Measurements from ENCODE around the gene ZBTB20.

ZBTB20 gene

DNA sequence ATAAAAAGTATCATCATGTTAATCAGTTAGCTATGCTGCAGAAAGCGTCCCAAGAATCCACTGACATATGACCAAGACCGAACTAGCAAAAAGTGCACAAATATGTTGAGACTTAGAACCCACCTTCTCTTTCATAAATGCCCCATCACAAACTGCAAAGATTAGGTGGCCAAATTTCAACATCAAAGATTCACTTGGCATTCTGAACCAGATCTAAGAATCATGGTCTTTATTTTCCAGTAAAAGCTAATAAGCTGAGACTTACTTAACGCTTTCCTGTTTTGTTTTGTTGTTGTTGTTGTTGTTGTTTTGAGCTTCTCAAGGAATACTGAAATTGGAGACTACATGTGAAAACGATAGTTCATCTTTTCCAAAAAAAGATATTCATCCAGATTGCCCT lies 62.4 kb downstream of the ZBTB20 start:
- no peak for ATAC-seq
- TF ChIP-seq, protein P1, sequence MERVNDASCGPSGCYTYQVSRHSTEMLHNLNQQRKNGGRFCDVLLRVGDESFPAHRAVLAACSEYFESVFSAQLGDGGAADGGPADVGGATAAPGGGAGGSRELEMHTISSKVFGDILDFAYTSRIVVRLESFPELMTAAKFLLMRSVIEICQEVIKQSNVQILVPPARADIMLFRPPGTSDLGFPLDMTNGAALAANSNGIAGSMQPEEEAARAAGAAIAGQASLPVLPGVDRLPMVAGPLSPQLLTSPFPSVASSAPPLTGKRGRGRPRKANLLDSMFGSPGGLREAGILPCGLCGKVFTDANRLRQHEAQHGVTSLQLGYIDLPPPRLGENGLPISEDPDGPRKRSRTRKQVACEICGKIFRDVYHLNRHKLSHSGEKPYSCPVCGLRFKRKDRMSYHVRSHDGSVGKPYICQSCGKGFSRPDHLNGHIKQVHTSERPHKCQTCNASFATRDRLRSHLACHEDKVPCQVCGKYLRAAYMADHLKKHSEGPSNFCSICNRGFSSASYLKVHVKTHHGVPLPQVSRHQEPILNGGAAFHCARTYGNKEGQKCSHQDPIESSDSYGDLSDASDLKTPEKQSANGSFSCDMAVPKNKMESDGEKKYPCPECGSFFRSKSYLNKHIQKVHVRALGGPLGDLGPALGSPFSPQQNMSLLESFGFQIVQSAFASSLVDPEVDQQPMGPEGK (CRISPR knock-in tag; IDR thresholded peaks at IDR 0.05; ENCODE audit: borderline replicate concordance) = no peak
- TF ChIP-seq ARNTL (CRISPR knock-in tag; IDR thresholded peaks at IDR 0.05; ENCODE audit: borderline replicate concordance, low read depth) = no peak
- TF ChIP-seq, protein P2, sequence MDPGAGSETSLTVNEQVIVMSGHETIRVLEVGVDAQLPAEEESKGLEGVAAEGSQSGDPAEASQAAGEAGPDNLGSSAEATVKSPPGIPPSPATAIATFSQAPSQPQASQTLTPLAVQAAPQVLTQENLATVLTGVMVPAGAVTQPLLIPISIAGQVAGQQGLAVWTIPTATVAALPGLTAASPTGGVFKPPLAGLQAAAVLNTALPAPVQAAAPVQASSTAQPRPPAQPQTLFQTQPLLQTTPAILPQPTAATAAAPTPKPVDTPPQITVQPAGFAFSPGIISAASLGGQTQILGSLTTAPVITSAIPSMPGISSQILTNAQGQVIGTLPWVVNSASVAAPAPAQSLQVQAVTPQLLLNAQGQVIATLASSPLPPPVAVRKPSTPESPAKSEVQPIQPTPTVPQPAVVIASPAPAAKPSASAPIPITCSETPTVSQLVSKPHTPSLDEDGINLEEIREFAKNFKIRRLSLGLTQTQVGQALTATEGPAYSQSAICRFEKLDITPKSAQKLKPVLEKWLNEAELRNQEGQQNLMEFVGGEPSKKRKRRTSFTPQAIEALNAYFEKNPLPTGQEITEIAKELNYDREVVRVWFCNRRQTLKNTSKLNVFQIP (CRISPR knock-in tag; IDR thresholded peaks at IDR 0.05; ENCODE audit: borderline replicate concordance, low read depth) = no peak
- TF ChIP-seq ZNF565 (CRISPR knock-in tag; conservative IDR thresholded peaks at IDR 0.05; ENCODE audit: low read depth) = no peak
- no peak for TF ChIP-seq BACH2 (CRISPR knock-in tag; IDR thresholded peaks at IDR 0.05; ENCODE audit: borderline replicate concordance)
- TF ChIP-seq, protein P3, sequence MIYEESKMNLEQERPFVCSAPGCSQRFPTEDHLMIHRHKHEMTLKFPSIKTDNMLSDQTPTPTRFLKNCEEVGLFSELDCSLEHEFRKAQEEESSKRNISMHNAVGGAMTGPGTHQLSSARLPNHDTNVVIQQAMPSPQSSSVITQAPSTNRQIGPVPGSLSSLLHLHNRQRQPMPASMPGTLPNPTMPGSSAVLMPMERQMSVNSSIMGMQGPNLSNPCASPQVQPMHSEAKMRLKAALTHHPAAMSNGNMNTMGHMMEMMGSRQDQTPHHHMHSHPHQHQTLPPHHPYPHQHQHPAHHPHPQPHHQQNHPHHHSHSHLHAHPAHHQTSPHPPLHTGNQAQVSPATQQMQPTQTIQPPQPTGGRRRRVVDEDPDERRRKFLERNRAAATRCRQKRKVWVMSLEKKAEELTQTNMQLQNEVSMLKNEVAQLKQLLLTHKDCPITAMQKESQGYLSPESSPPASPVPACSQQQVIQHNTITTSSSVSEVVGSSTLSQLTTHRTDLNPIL (CRISPR knock-in tag; IDR thresholded peaks at IDR 0.05; ENCODE audit: low read depth) = no peak
- TF ChIP-seq SNAI2 (CRISPR knock-in tag; IDR thresholded peaks at IDR 0.05) = no peak
- TF ChIP-seq TOX (CRISPR knock-in tag; IDR thresholded peaks at IDR 0.05; ENCODE audit: borderline replicate concordance) = no peak
- no peak for TF ChIP-seq GLIS3 (CRISPR knock-in tag; IDR thresholded peaks at IDR 0.05)
- TF ChIP-seq, protein P4, sequence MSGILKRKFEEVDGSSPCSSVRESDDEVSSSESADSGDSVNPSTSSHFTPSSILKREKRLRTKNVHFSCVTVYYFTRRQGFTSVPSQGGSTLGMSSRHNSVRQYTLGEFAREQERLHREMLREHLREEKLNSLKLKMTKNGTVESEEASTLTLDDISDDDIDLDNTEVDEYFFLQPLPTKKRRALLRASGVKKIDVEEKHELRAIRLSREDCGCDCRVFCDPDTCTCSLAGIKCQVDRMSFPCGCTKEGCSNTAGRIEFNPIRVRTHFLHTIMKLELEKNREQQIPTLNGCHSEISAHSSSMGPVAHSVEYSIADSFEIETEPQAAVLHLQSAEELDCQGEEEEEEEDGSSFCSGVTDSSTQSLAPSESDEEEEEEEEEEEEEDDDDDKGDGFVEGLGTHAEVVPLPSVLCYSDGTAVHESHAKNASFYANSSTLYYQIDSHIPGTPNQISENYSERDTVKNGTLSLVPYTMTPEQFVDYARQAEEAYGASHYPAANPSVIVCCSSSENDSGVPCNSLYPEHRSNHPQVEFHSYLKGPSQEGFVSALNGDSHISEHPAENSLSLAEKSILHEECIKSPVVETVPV (CRISPR knock-in tag; IDR thresholded peaks at IDR 0.05) = no peak
- no peak for TF ChIP-seq PPARA (CRISPR knock-in tag; IDR thresholded peaks at IDR 0.05; ENCODE audit: borderline replicate concordance)
- no peak for TF ChIP-seq ZNF70 (CRISPR knock-in tag; IDR thresholded peaks at IDR 0.05)
- TF ChIP-seq, protein P5, sequence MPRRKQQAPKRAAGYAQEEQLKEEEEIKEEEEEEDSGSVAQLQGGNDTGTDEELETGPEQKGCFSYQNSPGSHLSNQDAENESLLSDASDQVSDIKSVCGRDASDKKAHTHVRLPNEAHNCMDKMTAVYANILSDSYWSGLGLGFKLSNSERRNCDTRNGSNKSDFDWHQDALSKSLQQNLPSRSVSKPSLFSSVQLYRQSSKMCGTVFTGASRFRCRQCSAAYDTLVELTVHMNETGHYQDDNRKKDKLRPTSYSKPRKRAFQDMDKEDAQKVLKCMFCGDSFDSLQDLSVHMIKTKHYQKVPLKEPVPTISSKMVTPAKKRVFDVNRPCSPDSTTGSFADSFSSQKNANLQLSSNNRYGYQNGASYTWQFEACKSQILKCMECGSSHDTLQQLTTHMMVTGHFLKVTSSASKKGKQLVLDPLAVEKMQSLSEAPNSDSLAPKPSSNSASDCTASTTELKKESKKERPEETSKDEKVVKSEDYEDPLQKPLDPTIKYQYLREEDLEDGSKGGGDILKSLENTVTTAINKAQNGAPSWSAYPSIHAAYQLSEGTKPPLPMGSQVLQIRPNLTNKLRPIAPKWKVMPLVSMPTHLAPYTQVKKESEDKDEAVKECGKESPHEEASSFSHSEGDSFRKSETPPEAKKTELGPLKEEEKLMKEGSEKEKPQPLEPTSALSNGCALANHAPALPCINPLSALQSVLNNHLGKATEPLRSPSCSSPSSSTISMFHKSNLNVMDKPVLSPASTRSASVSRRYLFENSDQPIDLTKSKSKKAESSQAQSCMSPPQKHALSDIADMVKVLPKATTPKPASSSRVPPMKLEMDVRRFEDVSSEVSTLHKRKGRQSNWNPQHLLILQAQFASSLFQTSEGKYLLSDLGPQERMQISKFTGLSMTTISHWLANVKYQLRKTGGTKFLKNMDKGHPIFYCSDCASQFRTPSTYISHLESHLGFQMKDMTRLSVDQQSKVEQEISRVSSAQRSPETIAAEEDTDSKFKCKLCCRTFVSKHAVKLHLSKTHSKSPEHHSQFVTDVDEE (CRISPR knock-in tag; IDR thresholded peaks at IDR 0.05) = no peak
- TF ChIP-seq OSR1 (CRISPR knock-in tag; IDR thresholded peaks at IDR 0.05) = no peak
- TF ChIP-seq ZFP30 (CRISPR knock-in tag; IDR thresholded peaks at IDR 0.05) = no peak
- TF ChIP-seq ZC3H10 (CRISPR knock-in tag; IDR thresholded peaks at IDR 0.05) = no peak
- no peak for TF ChIP-seq CSDC2 (CRISPR knock-in tag; IDR thresholded peaks at IDR 0.05)
- TF ChIP-seq ZNF8 (CRISPR knock-in tag; IDR thresholded peaks at IDR 0.05) = no peak

DNA sequence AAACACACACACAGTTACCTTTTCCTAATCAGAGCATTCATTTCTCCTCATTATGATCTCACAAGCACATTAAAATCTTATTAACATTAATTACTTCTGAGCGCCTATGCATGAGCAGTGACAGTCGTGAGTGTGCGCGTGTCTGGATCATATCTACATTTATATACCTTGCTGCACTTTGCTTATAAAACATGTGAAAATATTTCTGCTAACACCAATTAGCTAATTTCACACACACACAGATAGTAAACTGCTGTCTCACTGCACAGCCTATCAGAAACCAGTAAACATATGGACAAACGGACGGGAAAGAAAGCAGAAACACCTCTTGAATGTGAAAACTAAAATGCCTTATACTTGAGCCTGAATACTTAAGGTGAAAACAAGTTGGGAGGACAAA lies 64.8 kb downstream of the ZBTB20 start:
- ATAC-seq = no peak

More for the DNA sequence above, 64.8 kb downstream of the ZBTB20 start:
- TF ChIP-seq PPARA (CRISPR knock-in tag; IDR thresholded peaks at IDR 0.05; ENCODE audit: borderline replicate concordance) (no peak), ISL1 (CRISPR knock-in tag; IDR thresholded peaks at IDR 0.05) (no peak), SNAI2 (CRISPR knock-in tag; IDR thresholded peaks at IDR 0.05) (no peak), ZFP30 (CRISPR knock-in tag; IDR thresholded peaks at IDR 0.05) (no peak), CSDC2 (CRISPR knock-in tag; IDR thresholded peaks at IDR 0.05) (no peak)
- TF ChIP-seq, protein P3 (CRISPR knock-in tag; IDR thresholded peaks at IDR 0.05; ENCODE audit: low read depth) = no peak
- TF ChIP-seq, protein P1 (CRISPR knock-in tag; IDR thresholded peaks at IDR 0.05; ENCODE audit: borderline replicate concordance) = no peak
- TF ChIP-seq, protein P4 (CRISPR knock-in tag; IDR thresholded peaks at IDR 0.05) = no peak

Data from SK-N-SH treated with all-trans-retinoic acid at 6 μM for 48 hours (cell line).